ENCODE results near the gene EFCAB6.

Gene EFCAB6

DNA sequence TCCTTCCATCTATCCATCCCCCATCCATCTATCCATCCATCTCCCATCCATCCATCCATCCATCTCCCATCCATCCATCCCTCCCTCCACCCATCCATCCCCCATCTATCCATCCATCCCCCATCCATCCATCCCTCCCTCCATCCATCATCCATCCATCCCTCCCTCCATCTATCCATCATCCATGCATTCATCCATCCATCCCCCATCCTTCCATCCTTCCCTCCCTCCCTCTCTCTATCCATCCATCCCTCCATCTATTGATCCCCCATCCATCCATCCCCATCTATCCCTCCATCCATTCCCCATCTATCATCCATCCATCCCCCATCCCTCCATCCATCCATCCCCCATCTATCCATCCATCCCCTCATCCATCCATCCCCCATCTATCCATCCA is 303.6 kb downstream of the EFCAB6 start:
- no peaks in the 10 kb centered on the region for H3K79me1 ChIP-seq (ENCODE audit: low read length)
- no peak overlapping the region for H3K4me3 ChIP-seq (ENCODE audit: low read depth, low read length)
- DNase-seq = no peak
- no peak overlapping the region for H4K8ac ChIP-seq (ENCODE audit: low read depth, low read length)
- H3K36me3 ChIP-seq (ENCODE audit: control insufficient read depth in 1 of 2, insufficient read depth in 2 of 2, low read length in 2 of 2) = no peaks in the 10 kb centered on the region
- no peak overlapping the region for H2AK5ac ChIP-seq (ENCODE audit: low read length)
- H3K14ac ChIP-seq (ENCODE audit: low read length) = no peak overlapping the region
- no peak overlapping the region for H3K18ac ChIP-seq (ENCODE audit: low read length)
- H4K12ac ChIP-seq (ENCODE audit: low read depth, low read length) = no peak overlapping the region
- H3K9ac ChIP-seq (ENCODE audit: low read length) = no peak overlapping the region
- no peak overlapping the region for H3K4me2 ChIP-seq (ENCODE audit: low read length)
- H3K27me3 ChIP-seq (ENCODE audit: insufficient read depth, low read length) = no peaks in the 10 kb centered on the region
- H4K91ac ChIP-seq (ENCODE audit: low read depth, low read length) = no peak overlapping the region
- no peaks in the 10 kb centered on the region for H3K4me1 ChIP-seq (ENCODE audit: control insufficient read depth in 1 of 2, insufficient read depth in 2 of 2, low read length in 2 of 2)
- H2BK120ac ChIP-seq (ENCODE audit: insufficient read depth, low read length, poor library complexity) = no peak overlapping the region
- no peak overlapping the region for H2BK5ac ChIP-seq (ENCODE audit: low read depth, low read length, poor library complexity)
- H3K4ac ChIP-seq (ENCODE audit: low read depth, low read length) = no peak overlapping the region
- no peak overlapping the region for H3K23ac ChIP-seq (ENCODE audit: low read length)
- no peaks in the 10 kb centered on the region for H3K79me2 ChIP-seq (ENCODE audit: control insufficient read depth, insufficient read depth, low read length, poor library complexity)
- no peak overlapping the region for H2AFZ ChIP-seq (ENCODE audit: insufficient read depth, low read length, poor library complexity)
- no peak overlapping the region for H2BK12ac ChIP-seq (ENCODE audit: low read length)
- H3K9me3 ChIP-seq (ENCODE audit: insufficient read depth, low read depth, low read length) = peaks cover 16% of the 10 kb centered on the region
- no peak overlapping the region for H3K27ac ChIP-seq (ENCODE audit: low read depth, low read length)

DNA sequence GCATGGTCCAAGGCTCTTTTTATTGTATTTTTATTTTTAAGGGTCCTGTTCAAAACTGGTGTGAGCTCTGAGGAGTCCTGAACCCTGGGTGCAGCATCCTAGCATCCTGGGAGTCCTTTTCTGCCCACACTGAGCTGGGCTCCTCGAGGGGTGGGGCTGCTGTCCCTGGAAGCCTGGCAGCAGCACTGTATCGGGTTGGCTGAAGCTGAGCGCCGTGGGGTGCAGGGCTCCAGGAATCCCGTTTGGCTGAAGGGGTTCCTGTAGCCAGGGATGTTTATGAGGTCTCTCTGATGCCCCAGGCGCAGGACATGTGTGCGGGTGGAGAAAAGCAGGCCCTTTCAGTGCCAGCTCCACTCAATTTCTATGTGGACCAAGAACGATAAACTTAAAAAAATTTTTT is 304.9 kb downstream of the EFCAB6 start:
- no peaks in the 10 kb centered on the region for H3K27me3 ChIP-seq (ENCODE audit: insufficient read depth, low read length)
- WGBS (ENCODE audit: extremely low coverage, insufficient coverage, insufficient read length) = no CpG with 5 or more reads among the region's 8 CpGs
- H3K79me2 ChIP-seq (ENCODE audit: control insufficient read depth, insufficient read depth, low read length, poor library complexity) = no peaks in the 10 kb centered on the region

DNA sequence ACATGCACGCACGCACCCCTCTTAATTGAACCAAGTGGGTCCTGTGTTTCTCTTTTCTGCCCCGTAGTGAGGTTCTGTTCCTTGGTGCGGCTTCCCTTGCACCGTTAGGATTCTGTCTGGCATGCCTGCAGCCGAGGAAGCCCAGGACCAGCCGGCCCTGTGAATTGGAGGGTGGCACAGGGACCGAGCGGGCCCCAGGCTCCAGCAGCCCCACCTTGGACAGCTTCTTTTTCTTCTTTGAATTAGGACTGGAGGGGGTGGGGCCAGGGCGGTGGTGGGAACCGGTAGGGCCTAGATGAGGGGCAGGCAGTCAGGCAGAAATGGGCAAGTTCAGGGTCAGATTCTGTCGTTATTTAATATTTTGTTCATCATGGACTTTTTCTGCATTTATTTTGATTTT is 305.6 kb downstream of the EFCAB6 start:
- no peak overlapping the region for H3K18ac ChIP-seq (ENCODE audit: low read length)
- no peak overlapping the region for H3K4me3 ChIP-seq (ENCODE audit: low read depth, low read length)
- no peak overlapping the region for H4K12ac ChIP-seq (ENCODE audit: low read depth, low read length)
- no peak overlapping the region for H3K27ac ChIP-seq (ENCODE audit: low read depth, low read length)
- WGBS (ENCODE audit: extremely low coverage, insufficient coverage, insufficient read length) = no CpG with 5 or more reads among the region's 12 CpGs
- peaks cover 19% of the 10 kb centered on the region for H3K9me3 ChIP-seq (ENCODE audit: insufficient read depth, low read depth, low read length)
- no peak overlapping the region for H3K4me2 ChIP-seq (ENCODE audit: low read length)
- no peaks in the 10 kb centered on the region for H3K27me3 ChIP-seq (ENCODE audit: insufficient read depth, low read length)
- H2AFZ ChIP-seq (ENCODE audit: insufficient read depth, low read length, poor library complexity) = no peak overlapping the region
- no peak overlapping the region for H2BK5ac ChIP-seq (ENCODE audit: low read depth, low read length, poor library complexity)
- no peak overlapping the region for H2BK120ac ChIP-seq (ENCODE audit: insufficient read depth, low read length, poor library complexity)
- no peak overlapping the region for H2BK12ac ChIP-seq (ENCODE audit: low read length)
- no peak overlapping the region for H4K91ac ChIP-seq (ENCODE audit: low read depth, low read length)
- H3K79me2 ChIP-seq (ENCODE audit: control insufficient read depth, insufficient read depth, low read length, poor library complexity) = no peaks in the 10 kb centered on the region
- H3K4ac ChIP-seq (ENCODE audit: low read depth, low read length) = no peak overlapping the region
- H3K14ac ChIP-seq (ENCODE audit: low read length) = no peak overlapping the region
- no peaks in the 10 kb centered on the region for H3K36me3 ChIP-seq (ENCODE audit: control insufficient read depth in 1 of 2, insufficient read depth in 2 of 2, low read length in 2 of 2)
- no peak for DNase-seq
- no peaks in the 10 kb centered on the region for H3K4me1 ChIP-seq (ENCODE audit: control insufficient read depth in 1 of 2, insufficient read depth in 2 of 2, low read length in 2 of 2)
- H2AK5ac ChIP-seq (ENCODE audit: low read length) = no peak overlapping the region
- H3K23ac ChIP-seq (ENCODE audit: low read length) = no peak overlapping the region
- no peaks in the 10 kb centered on the region for H3K79me1 ChIP-seq (ENCODE audit: low read length)
- H3K9ac ChIP-seq (ENCODE audit: low read length) = no peak overlapping the region
- H4K8ac ChIP-seq (ENCODE audit: low read depth, low read length) = no peak overlapping the region

More for the DNA sequence above, 304.9 kb downstream of the EFCAB6 start:
- no peak overlapping the region for H3K14ac ChIP-seq (ENCODE audit: low read length)
- no peak overlapping the region for H3K23ac ChIP-seq (ENCODE audit: low read length)
- no peak overlapping the region for H3K4me2 ChIP-seq (ENCODE audit: low read length)
- H4K8ac ChIP-seq (ENCODE audit: low read depth, low read length) = no peak overlapping the region
- H4K91ac ChIP-seq (ENCODE audit: low read depth, low read length) = no peak overlapping the region
- no peak overlapping the region for H4K12ac ChIP-seq (ENCODE audit: low read depth, low read length)
- H2BK12ac ChIP-seq (ENCODE audit: low read length) = no peak overlapping the region
- no peak overlapping the region for H2AFZ ChIP-seq (ENCODE audit: insufficient read depth, low read length, poor library complexity)
- H3K9ac ChIP-seq (ENCODE audit: low read length) = no peak overlapping the region
- no peak overlapping the region for H2AK5ac ChIP-seq (ENCODE audit: low read length)
- H3K4ac ChIP-seq (ENCODE audit: low read depth, low read length) = no peak overlapping the region
- no peak overlapping the region for H2BK5ac ChIP-seq (ENCODE audit: low read depth, low read length, poor library complexity)
- H3K9me3 ChIP-seq (ENCODE audit: insufficient read depth, low read depth, low read length) = peaks cover 20% of the 10 kb centered on the region
- H3K18ac ChIP-seq (ENCODE audit: low read length) = no peak overlapping the region
- H3K4me3 ChIP-seq (ENCODE audit: low read depth, low read length) = no peak overlapping the region
- no peak overlapping the region for H2BK120ac ChIP-seq (ENCODE audit: insufficient read depth, low read length, poor library complexity)
- no peak for DNase-seq
- H3K36me3 ChIP-seq (ENCODE audit: control insufficient read depth in 1 of 2, insufficient read depth in 2 of 2, low read length in 2 of 2) = no peaks in the 10 kb centered on the region
- H3K4me1 ChIP-seq (ENCODE audit: control insufficient read depth in 1 of 2, insufficient read depth in 2 of 2, low read length in 2 of 2) = no peaks in the 10 kb centered on the region
- no peaks in the 10 kb centered on the region for H3K79me1 ChIP-seq (ENCODE audit: low read length)
- H3K27ac ChIP-seq (ENCODE audit: low read depth, low read length) = no peak overlapping the region

DNA sequence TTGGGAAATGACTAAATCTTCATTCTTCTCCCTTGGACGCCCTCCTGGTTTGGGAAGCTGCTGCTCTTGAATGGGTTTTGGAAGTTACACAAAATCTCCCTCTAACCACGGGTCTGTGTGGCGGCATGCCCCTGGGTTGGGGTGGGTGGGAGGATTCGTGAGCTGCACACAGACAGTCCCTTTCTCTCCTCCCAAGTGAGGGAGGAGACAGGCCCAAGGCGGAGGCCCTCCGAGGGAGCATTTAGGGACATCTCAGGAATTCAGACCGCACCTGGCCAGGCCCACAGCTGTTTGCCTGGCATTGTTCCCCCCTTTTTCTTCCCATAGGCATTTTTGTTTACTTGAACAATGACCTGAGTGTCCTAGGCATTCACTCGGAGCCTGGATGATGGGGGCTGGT is 306.2 kb downstream of the EFCAB6 start:
- Histone ChIP-seq H3K27me3 (ENCODE audit: insufficient read depth, low read length) (no peaks in the 10 kb centered on the region), H2BK5ac (ENCODE audit: low read depth, low read length, poor library complexity) (no peak overlapping the region), H4K8ac (ENCODE audit: low read depth, low read length) (no peak overlapping the region), H3K4me1 (ENCODE audit: control insufficient read depth in 1 of 2, insufficient read depth in 2 of 2, low read length in 2 of 2) (no peaks in the 10 kb centered on the region), H3K4me3 (ENCODE audit: low read depth, low read length) (no peak overlapping the region), H3K4me2 (ENCODE audit: low read length) (no peak overlapping the region), H3K18ac (ENCODE audit: low read length) (no peak overlapping the region), H4K12ac (ENCODE audit: low read depth, low read length) (no peak overlapping the region), H3K23ac (ENCODE audit: low read length) (no peak overlapping the region), H3K27ac (ENCODE audit: low read depth, low read length) (no peak overlapping the region), H4K91ac (ENCODE audit: low read depth, low read length) (no peak overlapping the region), H2BK120ac (ENCODE audit: insufficient read depth, low read length, poor library complexity) (no peak overlapping the region), H2BK12ac (ENCODE audit: low read length) (no peak overlapping the region), H2AFZ (ENCODE audit: insufficient read depth, low read length, poor library complexity) (no peak overlapping the region), H3K9ac (ENCODE audit: low read length) (no peak overlapping the region), H3K79me1 (ENCODE audit: low read length) (no peaks in the 10 kb centered on the region), H3K36me3 (ENCODE audit: control insufficient read depth in 1 of 2, insufficient read depth in 2 of 2, low read length in 2 of 2) (no peaks in the 10 kb centered on the region), H3K4ac (ENCODE audit: low read depth, low read length) (no peak overlapping the region), H3K9me3 (ENCODE audit: insufficient read depth, low read depth, low read length) (peaks cover 19% of the 10 kb centered on the region), H2AK5ac (ENCODE audit: low read length) (no peak overlapping the region), H3K79me2 (ENCODE audit: control insufficient read depth, insufficient read depth, low read length, poor library complexity) (no peaks in the 10 kb centered on the region), H3K14ac (ENCODE audit: low read length) (no peak overlapping the region)
- WGBS (ENCODE audit: extremely low coverage, insufficient coverage, insufficient read length) = no CpG with 5 or more reads among the region's 8 CpGs
- no peak for DNase-seq
